ENCODE data around the gene EEIG1.

Gene EEIG1

GRCh38 chr9:127976498-127976897, 4.3 kb downstream of the EEIG1 start:
- no peak overlapping the region for H3K27ac ChIP-seq
- DNase-seq (ENCODE audit: low read depth, low spot score), result no peak

DNA sequence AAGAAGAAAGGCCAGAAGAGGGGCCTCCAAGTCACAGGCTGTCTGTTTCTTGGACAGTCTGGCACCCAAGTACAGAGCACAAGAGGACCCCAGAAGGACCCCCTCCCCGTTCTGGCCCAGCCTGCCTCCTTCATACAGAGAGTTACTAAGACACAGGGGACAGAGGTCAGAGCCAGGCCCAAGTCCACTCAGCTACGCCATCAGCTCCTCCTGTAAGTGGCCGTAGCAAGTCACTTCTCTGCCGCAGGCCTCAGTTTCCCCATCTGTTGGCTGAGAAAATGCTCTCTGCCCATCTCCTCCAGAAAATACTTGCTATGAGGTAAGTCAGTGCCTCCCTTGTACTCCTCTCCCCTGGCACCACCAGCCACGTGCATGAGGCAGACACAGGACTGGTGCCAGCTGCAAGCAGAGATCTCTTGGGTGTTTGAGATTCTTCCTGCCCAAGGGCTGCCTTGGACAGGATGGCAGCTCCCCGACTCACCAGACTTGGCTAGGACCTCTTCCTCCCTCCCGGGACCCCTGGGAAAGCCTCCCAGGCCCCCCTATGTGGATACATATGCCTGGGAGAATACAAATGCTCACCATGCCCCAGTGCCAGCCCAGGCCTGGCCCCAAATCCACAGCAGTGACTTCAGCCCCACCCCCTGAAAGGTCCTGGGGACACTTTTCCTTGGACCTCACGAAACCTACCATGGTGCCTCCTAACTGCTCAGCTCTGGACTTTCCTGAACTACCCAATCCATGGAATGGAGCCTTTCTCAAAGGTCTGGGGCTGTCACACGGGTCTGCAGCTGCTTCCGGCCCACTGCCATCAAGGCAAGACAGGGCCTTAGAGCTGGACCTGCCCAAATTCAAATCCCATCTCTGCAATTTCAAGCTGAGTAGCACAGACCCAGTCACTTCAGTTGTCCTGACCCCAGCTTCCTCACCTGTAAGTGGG, 5.1 kb downstream of the EEIG1 start:
- no peak overlapping the region for H3K27ac ChIP-seq
- no peak for DNase-seq (ENCODE audit: low read depth, low spot score)

DNA sequence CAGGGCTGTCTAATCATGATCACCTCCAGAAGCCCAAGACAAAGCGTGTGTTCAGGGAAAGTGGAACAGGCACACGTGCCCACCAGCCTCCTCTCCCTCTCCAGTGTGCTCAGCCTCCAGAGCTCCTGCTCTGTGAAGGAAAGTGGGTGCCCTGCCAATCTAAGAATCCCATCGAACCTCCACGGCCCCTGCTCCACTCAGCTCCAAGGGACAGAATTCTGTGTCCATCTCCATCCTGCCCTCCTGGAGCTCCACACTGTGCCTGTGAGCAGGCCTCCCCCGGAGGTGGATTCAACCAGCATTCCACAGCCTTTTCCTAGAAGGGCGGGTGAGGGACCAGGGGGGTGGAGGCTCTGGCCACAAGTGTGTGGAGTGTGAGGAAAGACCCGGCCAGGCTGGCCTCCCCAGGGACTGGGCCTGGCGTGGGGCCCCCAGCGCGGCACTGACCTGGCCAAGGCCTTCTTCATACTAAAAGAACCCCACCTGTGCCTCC, 6.0 kb downstream of the EEIG1 start:
- no peak overlapping the region for H3K27ac ChIP-seq
- DNase-seq (ENCODE audit: low read depth, low spot score), result no peak

- H3K27ac ChIP-seq, result no peak overlapping the region
- DNase-seq (ENCODE audit: low read depth, low spot score), result no peak
Observed at GRCh38 chr9:127974001-127974768, 6.6 kb downstream of the EEIG1 start.

GRCh38 chr9:127973169-127974000, 7.4 kb downstream of the EEIG1 start:
- DNase-seq (ENCODE audit: low read depth, low spot score), result no peak
- peak overlapping the region; percentile 98 for H3K27ac ChIP-seq

DNA sequence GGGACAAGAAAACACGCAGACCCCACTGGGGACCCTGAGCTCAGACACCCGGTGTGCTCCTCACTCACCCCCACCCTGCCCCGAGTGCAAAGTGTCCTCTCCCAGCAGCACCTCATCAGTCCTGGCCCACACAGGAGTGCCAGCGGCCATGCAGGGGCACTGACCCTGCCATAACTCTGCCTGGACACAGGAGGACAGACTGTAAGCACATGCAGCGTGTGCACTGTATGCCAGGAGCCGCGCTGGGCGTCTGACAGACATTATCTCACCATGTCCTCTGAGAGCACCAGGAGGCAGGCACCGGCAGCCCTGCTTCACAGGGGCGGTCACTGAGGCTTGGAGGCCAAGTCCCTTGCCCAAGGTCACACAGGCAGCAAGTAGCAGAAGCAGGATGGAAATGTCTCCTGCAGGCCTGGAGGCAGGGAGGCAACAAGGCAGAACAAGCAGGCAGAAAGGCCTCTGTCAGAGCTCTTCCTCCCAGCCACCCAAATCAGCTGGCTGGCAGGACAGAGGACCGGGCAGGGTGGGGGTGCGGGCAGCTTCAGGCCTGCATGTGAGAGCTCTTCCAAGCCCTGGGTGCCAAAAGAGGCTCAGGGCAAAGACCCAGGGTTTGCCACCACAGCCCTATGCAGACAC, 8.4 kb downstream of the EEIG1 start:
- DNase-seq (ENCODE audit: low read depth, low spot score), result no peak

DNA sequence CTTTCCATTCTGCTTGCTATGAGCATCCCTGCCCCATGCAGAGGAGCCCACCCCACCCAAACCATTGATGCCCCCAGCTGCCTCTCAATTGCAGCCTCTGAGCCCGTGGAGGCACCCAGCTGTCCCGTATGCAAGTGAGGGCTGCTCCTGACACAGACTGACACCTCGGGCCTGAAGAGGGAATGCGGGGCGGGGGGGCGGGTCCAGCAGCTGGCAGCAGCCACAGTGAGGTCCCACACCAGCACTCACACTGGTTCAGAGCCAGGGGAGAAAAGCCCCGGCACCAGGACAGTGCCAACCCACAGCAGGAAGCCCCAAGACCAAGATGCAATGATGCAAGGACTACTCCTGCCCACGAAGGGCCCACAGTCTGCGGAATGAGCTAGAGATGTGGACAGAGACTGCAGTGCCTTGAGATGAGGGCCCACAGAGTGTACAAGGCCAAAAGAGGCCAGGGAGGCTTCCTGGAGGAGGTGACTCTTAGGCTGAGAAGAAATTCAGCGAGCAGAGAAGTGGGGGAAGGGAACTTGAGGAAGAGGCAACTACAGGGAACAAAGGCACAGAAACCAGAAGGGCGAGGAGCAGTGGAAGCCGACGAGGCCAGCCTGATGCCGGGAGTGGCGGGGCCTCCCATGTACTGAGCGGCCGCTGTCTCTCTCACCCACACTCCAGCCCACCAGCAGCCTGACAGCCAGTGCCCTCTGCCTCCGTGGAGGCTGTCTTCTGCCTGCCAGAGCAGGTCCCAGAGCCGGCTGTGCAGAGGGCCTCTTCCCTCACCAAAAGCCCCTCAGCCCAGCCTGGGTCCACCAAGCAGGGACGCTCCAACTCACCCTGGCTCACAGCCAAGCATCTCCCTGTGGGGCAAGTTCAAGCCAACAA, 9.2 kb downstream of the EEIG1 start:
- no peak for DNase-seq (ENCODE audit: low read depth, low spot score)

More for the DNA sequence above, 8.4 kb downstream of the EEIG1 start:
- peak overlapping the region; percentile 98 for H3K27ac ChIP-seq

DNA sequence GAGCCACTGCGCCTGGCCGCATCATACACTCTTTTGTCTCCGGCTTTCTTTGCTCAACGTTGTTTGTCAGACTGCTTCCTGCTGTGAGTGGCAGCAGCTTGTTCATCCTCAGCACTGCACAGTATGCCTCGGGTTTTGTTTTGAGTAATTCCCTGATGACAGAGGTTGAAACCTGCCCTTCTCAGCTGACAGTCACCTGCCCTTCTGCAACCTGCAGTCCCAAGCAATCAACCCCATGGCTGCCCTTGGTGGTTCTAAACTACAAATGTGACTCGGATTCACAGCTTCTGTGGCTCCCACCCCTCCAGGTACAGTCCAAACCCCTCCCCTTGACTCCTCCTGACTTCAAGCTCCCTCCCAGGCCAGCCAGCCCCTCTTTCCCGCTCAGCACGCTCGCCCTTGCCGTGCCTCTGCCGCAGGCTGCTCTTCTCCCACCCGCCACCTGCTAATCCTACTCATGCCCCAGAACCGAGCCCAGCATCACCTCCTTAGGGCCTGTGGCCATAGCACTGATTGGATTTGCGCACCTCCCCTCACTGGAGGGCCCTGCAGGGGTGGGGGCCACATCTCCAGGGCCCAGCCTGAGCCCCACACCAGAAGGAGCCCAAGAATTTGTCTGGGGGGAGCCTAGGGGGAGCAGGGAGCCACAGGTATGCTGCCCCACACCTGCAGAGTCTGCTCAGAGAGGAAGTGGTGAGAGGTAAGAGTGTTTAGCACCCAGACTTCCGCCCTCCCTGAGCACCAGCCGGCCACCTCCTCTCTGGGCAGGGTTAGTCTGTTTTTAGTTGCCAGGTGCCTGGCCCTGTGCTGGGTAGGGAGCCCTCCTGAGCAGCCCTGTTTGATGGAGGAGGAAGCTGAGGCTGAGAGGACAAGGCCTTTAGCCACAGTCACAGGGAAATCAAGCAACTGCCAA, 10.1 kb downstream of the EEIG1 start:
- peak; percentile 59 for DNase-seq (ENCODE audit: low read depth, low spot score)

More for the DNA sequence above, 9.2 kb downstream of the EEIG1 start:
- peak overlapping the region; percentile 98 for H3K27ac ChIP-seq

GRCh38 chr9:127968700-127969383, 11.9 kb downstream of the EEIG1 start:
- peak; percentile 77 for DNase-seq (ENCODE audit: low read depth, low spot score)
- peak overlapping the region; percentile 98 for H3K27ac ChIP-seq

More for the DNA sequence above, 10.1 kb downstream of the EEIG1 start:
- peak overlapping the region; percentile 98 for H3K27ac ChIP-seq

GRCh38 chr9:127968042-127968441, 12.7 kb downstream of the EEIG1 start:
- DNase-seq (ENCODE audit: low read depth, low spot score), result peak; percentile 68
- peak overlapping the region; percentile 98 for H3K27ac ChIP-seq

DNA sequence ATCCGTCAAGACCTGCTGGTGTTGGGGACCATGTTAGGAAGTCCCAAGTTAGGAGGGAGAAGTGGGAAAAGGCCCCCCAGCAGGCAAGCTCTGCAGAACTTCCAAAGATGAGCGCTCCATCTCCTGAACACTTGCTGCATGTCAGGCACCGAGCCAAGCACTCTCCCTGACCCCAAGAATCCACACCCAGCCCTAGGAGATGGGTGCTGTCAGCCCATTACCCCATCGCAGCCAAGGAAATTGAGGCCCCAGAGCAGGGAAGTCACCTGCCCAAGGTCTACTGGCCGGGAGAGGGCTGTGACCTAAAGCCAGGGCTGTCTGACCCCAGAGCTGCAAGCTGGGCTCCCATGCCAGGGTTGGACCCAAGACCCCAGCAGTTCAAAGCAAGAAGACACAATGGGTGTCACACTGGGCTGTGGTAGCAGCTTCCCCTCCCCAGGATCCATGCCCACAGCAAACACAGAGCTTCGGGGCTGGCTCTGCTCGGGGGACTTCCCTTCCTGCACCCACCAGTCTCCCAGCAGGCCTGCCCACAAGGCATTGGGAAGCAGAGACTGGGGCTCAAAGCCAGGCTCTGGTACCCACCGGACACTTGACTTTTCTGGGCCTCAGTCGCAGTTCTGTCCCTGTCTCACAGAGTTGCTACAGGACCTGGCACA, 13.5 kb downstream of the EEIG1 start:
- H3K27ac ChIP-seq, result peak overlapping the region; percentile 98
- DNase-seq (ENCODE audit: low read depth, low spot score), result no peak

- peak overlapping the region; percentile 98 for H3K27ac ChIP-seq
- DNase-seq (ENCODE audit: low read depth, low spot score), result no peak
Observed at GRCh38 chr9:127966416-127967150, 14.2 kb downstream of the EEIG1 start.

- no peak for DNase-seq (ENCODE audit: low read depth, low spot score)
Observed at GRCh38 chr9:127965953-127966352, 14.8 kb downstream of the EEIG1 start.

DNA sequence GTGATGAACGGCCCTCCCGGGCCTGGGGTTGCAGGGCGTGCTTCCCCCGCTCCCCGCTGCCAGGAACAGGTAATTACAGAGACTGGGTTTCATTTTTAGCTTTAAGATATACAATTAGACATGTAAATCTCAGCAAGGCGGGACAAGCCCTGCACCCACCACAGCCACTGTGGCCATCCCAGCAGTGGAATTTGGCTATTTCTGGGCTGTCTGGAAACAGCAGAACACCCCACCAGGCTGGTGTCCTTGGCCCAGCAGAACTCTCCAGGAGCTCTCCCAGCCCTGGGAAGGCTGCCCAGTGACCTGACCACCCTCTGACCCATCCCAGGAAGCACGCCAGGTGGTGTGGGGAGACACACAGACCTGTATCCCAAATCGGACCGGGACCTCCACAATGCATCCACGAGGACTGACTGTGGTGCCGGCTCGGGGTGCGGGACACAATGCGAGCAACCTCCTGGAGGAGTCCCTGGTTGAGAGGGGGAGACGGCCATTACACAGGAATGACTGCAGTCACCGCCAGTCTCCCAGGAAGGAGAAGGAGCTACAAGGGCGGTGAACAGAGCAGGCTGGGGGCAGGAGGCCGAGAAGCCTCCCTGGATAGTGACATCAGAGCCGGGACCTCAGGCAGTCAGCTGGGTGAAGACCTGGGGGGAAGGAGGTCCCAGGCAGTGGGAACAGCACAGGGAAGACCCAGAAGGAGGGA, 17.3 kb downstream of the EEIG1 start:
- no peak overlapping the region for H3K27ac ChIP-seq
- DNase-seq (ENCODE audit: low read depth, low spot score), result no peak

More at GRCh38 chr9:127965953-127966352, 14.8 kb downstream of the EEIG1 start:
- peak overlapping the region; percentile 98 for H3K27ac ChIP-seq

DNA sequence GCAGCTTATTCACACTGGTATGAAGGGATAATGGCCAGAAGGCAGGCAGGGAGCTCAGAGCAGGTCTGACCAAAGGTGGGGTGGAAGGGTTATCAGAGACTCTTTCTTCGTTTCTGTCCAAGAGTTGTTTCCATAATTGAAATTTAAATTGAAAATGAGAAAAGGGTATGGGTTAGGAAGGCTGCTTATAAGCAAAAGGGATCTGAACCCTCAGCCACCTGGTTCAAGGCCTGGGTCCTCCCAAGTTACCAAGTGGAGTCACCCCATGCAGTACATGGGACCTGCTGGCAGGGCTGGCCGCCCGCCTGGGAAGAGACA, 17.8 kb downstream of the EEIG1 start:
- DNase-seq (ENCODE audit: low read depth, low spot score), result no peak
- no peak overlapping the region for H3K27ac ChIP-seq
